MM.1S (cell line): ENCODE results near the gene KRT75.

Experiments used
- DNase-seq: peaks from one replicate; pipeline ENCODE4 v3.0.0-alpha.2; 2015
- H2AFZ ChIP-seq: fragments of 300-600 bp; sonication (generic); 2 replicates; pipeline ENCODE4 v1.6.0; 2016; ENCODE audit warnings: antibody characterized with exemption, low read length
- H3F3A ChIP-seq: fragments of 300-600 bp; sonication (generic); 2 replicates; pipeline ENCODE4 v1.6.1; 2016; ENCODE audit warnings: mild to moderate bottlenecking, antibody characterized with exemption, low read length, moderate library complexity, mixed read lengths; ENCODE audit not compliant: insufficient read depth
- H3K27ac ChIP-seq: fragments of 300-600 bp; sonication (generic); 2 replicates; pipeline ENCODE4 v1.5.1; 2016; ENCODE audit warnings: mild to moderate bottlenecking, low read length
- H3K27me3 ChIP-seq: fragments of 300-600 bp; sonication (generic); replicated peaks from 2 replicates; pipeline ENCODE4 v1.6.0; 2016; ENCODE audit warnings: low read length; ENCODE audit not compliant: insufficient read depth
- H3K36me3 ChIP-seq: fragments of 300-600 bp; sonication (generic); replicated peaks from 2 replicates; pipeline ENCODE4 v1.6.1; 2016; ENCODE audit warnings: mild to moderate bottlenecking, low read length, mixed read lengths; ENCODE audit not compliant: insufficient read depth
- H3K4me1 ChIP-seq: fragments of 300-600 bp; sonication (generic); 2 replicates; pipeline ENCODE4 v1.6.1; 2016; ENCODE audit warnings: low read length, mixed read lengths
- H3K4me2 ChIP-seq: fragments of 300-600 bp; sonication (generic); 2 replicates; pipeline ENCODE4 v1.6.0; 2016; ENCODE audit warnings: low read depth, low read length
- H3K4me3 ChIP-seq: fragments of 300-600 bp; sonication (generic); 2 replicates; pipeline ENCODE4 v1.5.1; 2016; ENCODE audit warnings: low read length, mixed read lengths
- H3K79me2 ChIP-seq: fragments of 300-600 bp; sonication (generic); 2 replicates; pipeline ENCODE4 v1.6.1; 2016; ENCODE audit warnings: mixed run types, low read length, mixed read lengths
- H3K9ac ChIP-seq: fragments of 300-600 bp; sonication (generic); 2 replicates; pipeline ENCODE4 v1.6.1; 2016; ENCODE audit warnings: low read length, mixed read lengths
- H3K9me2 ChIP-seq: fragments of 300-600 bp; sonication (generic); replicated peaks from 2 replicates; pipeline ENCODE4 v1.6.1; 2016; ENCODE audit warnings: mild to moderate bottlenecking, low read length, mixed read lengths; ENCODE audit not compliant: insufficient read depth
- H3K9me3 ChIP-seq: fragments of 300-600 bp; sonication (generic); replicated peaks from 2 replicates; pipeline ENCODE4 v1.6.1; 2016; ENCODE audit warnings: mild to moderate bottlenecking, low read length, mixed read lengths; ENCODE audit not compliant: insufficient read depth
- H4K20me1 ChIP-seq: fragments of 300-600 bp; sonication (generic); 2 replicates; pipeline ENCODE4 v1.6.1; 2016; ENCODE audit warnings: mild to moderate bottlenecking, low read length, moderate library complexity, mixed read lengths; ENCODE audit not compliant: insufficient read depth
- CTCF ChIP-seq: fragments of 300-600 bp; sonication (generic); IDR thresholded peaks from 2 replicates; pipeline ENCODE4 v1.5.1; 2016; ENCODE audit warnings: antibody characterized with exemption, low read length, mixed read lengths
- EZH2 ChIP-seq: fragments of 300-600 bp; sonication (generic); optimal IDR thresholded peaks from 2 replicates; pipeline ENCODE3; 2017; ENCODE audit warnings: low read depth, mild to moderate bottlenecking, antibody characterized with exemption, low read length, mixed read lengths
- EZH2phosphoT487 ChIP-seq: fragments of 300-600 bp; sonication (generic); IDR thresholded peaks from 2 replicates; pipeline ENCODE4 v1.6.1; 2018; ENCODE audit warnings: antibody characterized with exemption, low read length

KRT75 gene

DNA sequence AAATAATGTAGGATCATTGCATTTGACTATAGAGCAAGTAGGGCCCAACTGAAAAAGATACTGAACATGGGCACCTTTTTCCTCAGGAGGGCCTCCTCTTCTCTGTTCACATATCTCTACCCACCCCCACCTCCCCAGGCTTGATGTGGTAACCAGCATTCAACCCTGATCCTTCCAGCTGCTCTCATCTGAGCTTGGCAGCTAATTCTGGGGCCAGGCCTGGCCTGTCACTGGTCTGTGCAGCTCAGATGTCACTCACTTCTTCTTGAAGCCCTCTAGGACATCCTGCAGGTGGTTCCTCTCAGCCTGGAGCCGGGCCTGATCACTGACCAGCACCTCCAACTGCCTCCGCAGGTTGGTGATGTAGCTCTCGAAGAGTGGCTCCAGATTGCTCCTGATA is 50.8 kb downstream of the KRT75 start:
- Histone ChIP-seq H3K4me2 (no peak overlapping the region), H3K79me2 (no peaks in the 10 kb centered on the region), H2AFZ (no peak overlapping the region), H4K20me1 (no peaks in the 10 kb centered on the region), H3K36me3 (no peaks in the 10 kb centered on the region), H3F3A (no peaks in the 10 kb centered on the region), H3K9me2 (no peaks in the 10 kb centered on the region), H3K4me1 (no peaks in the 10 kb centered on the region), H3K9me3 (no peaks in the 10 kb centered on the region), H3K9ac (no peak overlapping the region), H3K4me3 (no peak overlapping the region), H3K27ac (no peak overlapping the region), H3K27me3 (peaks cover 91% of the 10 kb centered on the region)
- no peak for TF ChIP-seq CTCF
- no peak for TF ChIP-seq EZH2phosphoT487
- TF ChIP-seq EZH2 = no peak
- DNase-seq = no peak

DNA sequence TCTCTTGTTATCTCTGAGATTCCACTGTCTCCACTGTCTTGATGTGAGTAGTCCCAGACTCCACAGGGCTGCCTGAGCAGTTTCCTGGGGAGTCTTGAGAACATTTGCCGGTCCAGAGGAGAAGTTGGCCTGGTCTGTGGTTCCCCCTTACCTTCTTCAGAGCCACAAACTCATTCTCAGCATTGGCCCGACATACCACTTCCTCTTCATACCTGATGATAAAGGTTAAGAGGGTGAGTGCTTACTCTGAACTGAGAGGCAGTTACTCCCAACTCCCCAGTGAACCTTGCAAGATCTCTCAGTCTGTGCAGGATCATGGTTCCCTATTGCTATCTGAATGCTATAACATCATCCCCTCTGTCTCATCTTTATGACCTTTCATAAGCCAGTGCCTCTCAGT is 51.3 kb downstream of the KRT75 start:
- TF ChIP-seq CTCF = no peak
- TF ChIP-seq EZH2 = no peak
- no peak for TF ChIP-seq EZH2phosphoT487
- Histone ChIP-seq H3K9me2 (no peaks in the 10 kb centered on the region), H3K79me2 (no peaks in the 10 kb centered on the region), H3F3A (no peaks in the 10 kb centered on the region), H2AFZ (no peak overlapping the region), H3K9me3 (no peaks in the 10 kb centered on the region), H3K36me3 (no peaks in the 10 kb centered on the region), H3K4me3 (no peak overlapping the region), H3K9ac (no peak overlapping the region), H3K4me2 (no peak overlapping the region), H3K27me3 (peaks cover 91% of the 10 kb centered on the region), H4K20me1 (no peaks in the 10 kb centered on the region), H3K4me1 (no peaks in the 10 kb centered on the region), H3K27ac (no peak overlapping the region)
- DNase-seq = no peak

GRCh38 chr12:52381206-52381605 is 53.0 kb downstream of the KRT75 start:
- TF ChIP-seq EZH2phosphoT487 = no peak
- TF ChIP-seq EZH2 = no peak
- TF ChIP-seq CTCF = no peak
- no peak overlapping the region for H3K4me3 ChIP-seq
- H3K4me1 ChIP-seq = no peaks in the 10 kb centered on the region
- no peak overlapping the region for H2AFZ ChIP-seq
- H3K36me3 ChIP-seq = no peaks in the 10 kb centered on the region
- peaks cover 87% of the 10 kb centered on the region for H3K27me3 ChIP-seq
- no peak overlapping the region for H3K4me2 ChIP-seq
- no peaks in the 10 kb centered on the region for H3F3A ChIP-seq
- H4K20me1 ChIP-seq = no peaks in the 10 kb centered on the region
- no peaks in the 10 kb centered on the region for H3K79me2 ChIP-seq
- H3K9me3 ChIP-seq = no peaks in the 10 kb centered on the region
- H3K9ac ChIP-seq = no peak overlapping the region
- no peaks in the 10 kb centered on the region for H3K9me2 ChIP-seq
- H3K27ac ChIP-seq = no peak overlapping the region
- no peak for DNase-seq
